ENCODE data around the gene SMIM15.
"Not testable (repeated sequence)": the region's sequence is repeated elsewhere in the genome, so short reads cannot be mapped to it uniquely, and the experiment has no call there.

Gene SMIM15, protein sequence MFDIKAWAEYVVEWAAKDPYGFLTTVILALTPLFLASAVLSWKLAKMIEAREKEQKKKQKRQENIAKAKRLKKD

DNA sequence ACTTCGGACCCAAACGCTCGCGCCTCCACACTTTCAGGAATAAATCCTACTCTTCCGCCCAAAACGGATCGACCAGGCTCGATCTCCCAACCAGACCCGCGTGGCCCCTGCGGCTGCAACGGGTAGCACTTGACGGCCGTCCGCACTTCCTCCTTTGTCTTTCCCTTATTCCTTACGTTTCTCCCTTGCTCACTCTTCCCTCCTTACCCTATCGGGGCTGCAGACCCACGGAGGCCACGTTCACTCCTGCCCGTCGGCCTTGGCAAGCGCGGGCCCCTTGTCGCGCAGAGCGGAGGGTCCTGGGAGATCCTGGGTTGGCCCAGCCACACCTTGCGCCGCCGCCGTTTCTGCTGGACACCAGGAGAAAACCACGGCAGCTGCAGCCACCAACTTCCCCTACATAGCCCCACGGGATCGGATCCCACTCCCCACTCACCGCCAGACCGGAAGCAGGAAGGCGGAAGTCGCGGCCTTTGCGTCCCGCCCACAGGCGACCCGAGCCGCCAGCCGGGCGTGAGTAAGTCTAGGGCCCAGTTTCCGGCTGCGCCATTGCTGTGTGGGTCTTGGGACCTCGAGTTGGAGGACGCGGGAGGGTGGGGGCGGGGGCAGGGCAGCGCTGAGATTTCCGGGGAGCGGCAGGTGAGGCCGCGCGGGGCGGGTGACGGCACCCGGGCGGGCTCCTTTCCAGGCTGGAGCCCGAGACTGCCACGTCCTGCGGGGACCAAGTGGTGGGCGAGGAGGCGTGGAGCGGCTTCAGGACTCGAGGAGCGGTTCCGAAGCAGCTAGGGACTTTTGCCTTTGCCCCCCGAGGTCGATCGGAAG, at the start of gene SMIM15:
SMIM15 (minus strand) TSS at position 459 of the 822 bp plus-strand sequence. CDS start 2,297 bp downstream, outside the sequence.
- DNase-seq (ENCODE audit: low spot score), result peak; percentile 83

- DNase-seq (ENCODE audit: low spot score), result no peak
These were observed 45.6 kb upstream of the SMIM15 start for GRCh38 chr5:61207884-61208283.

DNA sequence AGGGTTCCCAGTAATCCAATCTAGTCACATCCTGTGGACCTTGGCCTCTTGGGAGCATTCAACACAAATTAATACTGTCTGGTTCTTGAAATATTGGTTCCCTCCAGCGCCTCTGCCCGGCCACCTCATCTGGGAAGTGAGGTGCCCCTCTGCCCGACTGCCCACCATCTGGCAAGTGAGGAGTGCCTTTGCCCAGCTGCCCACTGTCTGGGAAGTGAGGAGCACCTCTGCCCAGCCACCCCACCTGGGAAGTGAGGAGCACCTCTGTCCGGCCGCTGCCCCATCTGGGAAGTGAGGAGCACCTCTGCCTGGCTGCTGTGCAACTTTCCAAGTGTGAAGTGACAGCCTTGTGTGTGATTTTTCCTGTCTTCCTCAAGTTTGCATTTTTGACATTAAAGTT, 42.7 kb upstream of the SMIM15 start:
- DNase-seq (ENCODE audit: low spot score), result no peak

- no peak for DNase-seq (ENCODE audit: low spot score)
These were observed 39.9 kb upstream of the SMIM15 start for GRCh38 chr5:61202213-61202612.

GRCh38 chr5:61200582-61201155, 38.4 kb upstream of the SMIM15 start:
- no peak for DNase-seq (ENCODE audit: low spot score)

GRCh38 chr5:61198606-61199005, 36.3 kb upstream of the SMIM15 start:
- no peak for DNase-seq (ENCODE audit: low spot score)

DNA sequence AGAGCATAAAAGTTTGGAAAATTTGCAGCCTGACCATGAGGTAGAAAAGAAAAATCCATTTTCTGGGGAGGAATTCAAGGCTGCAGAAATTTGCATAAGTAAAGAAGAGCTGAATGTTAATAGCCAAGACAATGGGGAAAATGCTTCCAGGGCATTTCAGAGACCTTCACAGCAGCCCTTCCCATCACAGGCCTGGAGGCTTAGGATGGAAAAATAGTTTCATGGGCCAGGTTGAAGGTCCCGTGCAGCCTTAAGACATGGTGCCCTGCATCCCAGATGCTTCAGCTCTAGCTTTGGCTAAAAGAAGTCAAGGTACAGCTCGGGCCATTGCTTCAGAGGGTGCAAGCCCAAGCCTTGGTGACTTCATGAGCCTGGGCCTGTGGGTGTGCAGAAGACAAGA, 25.6 kb upstream of the SMIM15 start:
- not testable (repeated sequence) for DNase-seq (ENCODE audit: low spot score)

DNA sequence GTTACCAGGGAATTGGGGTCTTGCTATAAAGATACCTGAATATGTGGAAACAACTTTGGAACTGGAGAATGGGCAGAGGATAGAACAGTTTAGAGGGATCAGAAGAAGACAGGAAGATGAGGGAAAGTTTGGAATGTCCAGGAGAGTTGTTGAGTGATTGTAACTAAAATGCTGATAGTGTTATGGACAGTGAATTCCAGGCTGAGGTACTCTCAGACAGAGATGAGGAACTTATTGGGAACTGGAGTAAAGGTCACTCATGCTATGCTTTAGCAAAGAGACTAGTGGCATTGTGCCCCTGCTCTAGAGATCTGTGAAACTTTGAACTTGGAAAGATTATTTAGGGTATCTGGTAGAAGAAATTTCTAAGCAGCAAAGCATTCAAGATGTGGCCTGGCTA, 25.1 kb upstream of the SMIM15 start:
- DNase-seq (ENCODE audit: low spot score), result not testable (repeated sequence)

DNA sequence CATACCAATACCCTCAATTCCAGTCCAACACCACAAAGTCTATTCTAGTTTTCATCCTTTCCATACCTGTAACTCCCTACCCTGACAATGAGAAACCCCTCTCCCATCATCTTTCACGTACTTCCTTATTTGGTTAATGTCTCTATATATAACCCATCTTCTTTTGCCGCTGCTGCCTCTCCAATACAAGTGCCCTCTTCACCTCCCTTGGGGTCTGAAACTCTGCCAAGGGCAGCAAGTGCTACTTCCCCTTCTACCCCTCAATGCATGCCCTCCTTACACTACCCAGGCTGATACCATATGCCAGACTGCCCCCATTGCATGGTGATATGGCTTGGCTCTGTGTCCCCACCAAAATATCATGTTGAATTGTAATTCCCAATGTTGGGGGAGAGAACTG, 24.4 kb upstream of the SMIM15 start:
- DNase-seq (ENCODE audit: low spot score), result no peak

DNA sequence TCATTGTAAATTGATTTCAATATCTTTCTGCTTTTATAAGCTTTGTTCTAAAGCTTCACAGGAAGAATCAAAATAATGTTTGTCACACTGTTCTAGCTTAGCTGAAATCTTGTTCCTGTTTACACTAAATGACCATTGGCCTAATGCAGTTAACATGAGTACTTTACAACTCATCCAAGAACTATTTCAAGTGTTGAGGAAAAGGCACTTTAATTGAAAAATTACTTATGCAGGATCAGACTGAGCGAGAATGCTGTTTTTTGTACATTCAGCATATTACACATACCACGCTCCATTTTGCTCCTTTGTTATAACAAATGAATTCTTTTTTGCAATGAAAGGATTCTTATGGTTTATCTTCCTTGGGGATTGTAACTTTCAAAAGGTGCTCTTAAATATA, 22.4 kb upstream of the SMIM15 start:
- no peak for DNase-seq (ENCODE audit: low spot score)

DNA sequence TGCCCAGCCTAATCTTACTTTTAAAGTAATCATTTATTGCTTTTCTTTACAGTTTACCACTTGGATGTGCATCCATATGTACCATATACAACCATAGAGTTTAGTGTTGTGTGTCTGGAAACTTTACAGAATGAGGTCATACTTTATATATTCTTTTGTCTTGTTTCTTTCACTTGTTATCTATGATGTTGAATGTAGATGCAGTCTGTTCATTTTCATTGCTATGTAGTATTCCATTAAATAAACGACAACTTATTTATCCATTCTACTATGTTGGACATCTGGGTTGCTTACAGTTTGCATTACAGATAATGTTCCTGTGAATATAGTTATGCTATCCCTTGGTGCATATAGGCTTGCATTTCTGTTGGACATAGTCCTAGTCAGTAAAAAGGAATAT, 21.3 kb upstream of the SMIM15 start:
- no peak for DNase-seq (ENCODE audit: low spot score)

- DNase-seq (ENCODE audit: low spot score), result no peak
These were observed 20.2 kb upstream of the SMIM15 start for GRCh38 chr5:61182449-61182848.

GRCh38 chr5:61180886-61181285, 18.6 kb upstream of the SMIM15 start:
- no peak for DNase-seq (ENCODE audit: low spot score)

DNA sequence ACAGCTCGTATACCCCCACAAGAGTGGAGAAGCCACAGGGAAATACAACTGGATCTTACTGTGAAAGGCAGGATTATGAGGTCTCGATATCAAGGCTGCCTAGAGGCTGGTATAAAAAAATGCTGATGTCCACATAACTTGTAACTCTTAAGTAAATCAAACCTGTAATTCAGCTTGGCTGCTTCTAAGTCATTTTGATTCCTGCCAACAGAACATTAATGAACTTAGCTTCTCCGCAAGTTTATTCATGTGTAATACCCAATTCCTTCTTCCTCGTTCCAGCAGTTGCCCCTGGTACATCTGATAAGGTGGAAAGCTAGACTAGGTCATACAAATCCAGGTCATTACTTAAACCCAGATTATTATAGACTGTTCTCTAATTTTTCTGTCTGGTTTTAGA, 16.4 kb upstream of the SMIM15 start:
- DNase-seq (ENCODE audit: low spot score), result no peak

DNA sequence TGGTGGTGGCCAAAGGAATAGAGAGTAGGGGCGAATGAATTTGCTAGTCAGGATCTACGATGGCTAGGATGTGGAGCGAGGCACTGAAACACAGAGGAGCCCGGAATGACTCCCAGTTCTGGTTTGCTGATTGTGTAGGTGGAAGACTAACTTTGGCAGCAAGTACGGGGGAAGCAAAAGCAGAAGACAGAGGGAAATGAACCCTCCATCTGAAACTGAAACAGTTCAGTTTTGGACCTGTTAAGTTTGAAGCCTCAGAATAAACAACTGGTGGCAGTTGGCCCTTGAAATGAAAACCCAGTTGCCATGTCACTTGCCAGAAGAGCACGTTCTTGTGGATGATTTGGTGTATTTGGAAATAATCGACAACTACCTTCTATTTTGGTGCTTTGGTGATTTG, 15.4 kb upstream of the SMIM15 start:
- DNase-seq (ENCODE audit: low spot score), result no peak

- no peak for DNase-seq (ENCODE audit: low spot score)
These were observed 14.8 kb upstream of the SMIM15 start for GRCh38 chr5:61177070-61177469.

GRCh38 chr5:61176631-61177030, 14.4 kb upstream of the SMIM15 start:
- no peak for DNase-seq (ENCODE audit: low spot score)

DNA sequence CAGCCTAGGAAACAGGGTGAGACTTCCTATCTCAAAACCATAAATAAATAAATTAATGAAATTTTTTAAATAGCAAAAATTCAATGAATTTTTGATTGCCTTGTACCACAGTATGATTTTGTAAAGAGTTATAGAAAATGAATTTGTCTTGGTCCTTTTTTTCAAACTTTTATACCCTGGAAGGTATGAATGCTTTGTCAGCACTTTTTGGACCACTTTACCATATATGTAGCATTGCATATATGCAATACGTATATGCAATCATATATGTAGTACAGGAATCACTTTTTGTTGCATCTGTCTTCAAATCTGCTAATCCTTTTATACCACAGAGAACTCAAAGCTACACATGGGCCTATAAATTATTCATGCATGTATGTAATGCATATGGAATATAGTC, 9.2 kb upstream of the SMIM15 start:
- DNase-seq (ENCODE audit: low spot score), result no peak

DNA sequence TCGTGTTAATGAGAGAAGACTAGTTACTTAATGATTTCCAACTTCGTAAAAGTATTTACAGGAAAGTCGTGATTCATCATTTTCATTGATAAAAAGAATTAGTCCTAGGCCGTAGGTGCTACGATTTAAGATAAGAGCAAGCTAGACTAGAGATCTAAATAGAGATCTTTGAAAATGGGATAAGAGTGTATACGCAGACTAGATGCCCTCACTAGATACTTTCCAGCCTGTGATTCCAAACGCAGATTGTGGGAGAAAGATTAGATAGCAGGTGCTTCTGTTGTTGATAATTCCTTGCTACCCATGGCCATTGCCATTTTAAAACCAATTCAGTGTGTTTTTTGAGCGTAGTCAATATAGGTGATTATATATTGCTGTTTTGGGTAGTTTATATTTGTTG, 6.7 kb upstream of the SMIM15 start:
- no peak for DNase-seq (ENCODE audit: low spot score)

GRCh38 chr5:61167382-61167781, 5.1 kb upstream of the SMIM15 start:
- DNase-seq (ENCODE audit: low spot score), result peak; percentile 36

- no peak for DNase-seq (ENCODE audit: low spot score)
These were observed 1.6 kb upstream of the SMIM15 start for GRCh38 chr5:61163905-61164304.

- DNase-seq (ENCODE audit: low spot score), result peak; percentile 24
These were observed 732 bp upstream of the SMIM15 start for GRCh38 chr5:61162832-61163567.

DNA sequence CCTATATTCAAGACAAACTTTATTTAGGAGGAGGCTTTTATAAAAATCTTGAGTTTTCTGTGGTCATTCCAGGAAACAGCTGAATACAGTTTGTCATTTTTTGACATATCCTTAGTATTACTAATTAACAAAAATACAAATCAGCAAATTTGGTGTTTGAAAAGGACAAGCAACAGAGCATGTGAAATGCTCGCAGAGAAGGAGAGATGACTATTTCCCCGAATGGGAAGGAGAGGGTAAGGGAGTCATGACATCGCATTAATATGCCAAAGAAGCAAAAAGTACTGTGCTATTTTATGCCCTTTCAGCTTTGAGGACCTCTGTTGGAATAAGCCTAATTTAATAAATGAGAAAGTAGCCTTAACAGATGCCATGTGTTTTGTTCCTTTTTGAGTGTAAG, 1.8 kb downstream of the SMIM15 start:
- no peak for DNase-seq (ENCODE audit: low spot score)

Measured in putamen (tissue), 1 donor.